ENCODE results near the gene STMP1. TPM values are rescaled to one million over a fixed set of nuclear protein-coding genes. Genes with fewer than 3 reads are reported as not detected.

STMP1 gene
- total and polyA plus RNA-seq, 2 experiments from 2014 or later: 23.0 to 78.4 TPM

DNA sequence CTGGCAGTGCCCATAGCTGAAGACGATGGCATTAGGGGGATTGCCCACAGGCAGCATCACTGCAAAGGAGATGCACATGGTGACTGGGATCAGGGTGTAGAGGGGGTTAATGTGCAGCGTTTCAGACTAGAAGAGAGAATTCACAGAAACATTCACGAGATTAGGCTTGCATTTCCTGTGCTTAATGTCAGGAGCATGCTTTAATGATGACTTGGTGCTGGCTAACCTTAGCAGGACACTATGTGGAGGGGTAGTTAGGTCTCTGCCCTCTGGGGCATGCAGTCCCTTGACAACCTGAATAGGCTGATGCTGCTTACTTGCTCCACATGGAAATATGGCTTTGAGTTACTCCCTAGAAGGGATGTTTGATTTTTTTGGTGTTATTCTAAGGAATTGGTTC is 21.8 kb downstream of the STMP1 start:
- Histone ChIP-seq H3K9me2 (ENCODE audit: insufficient read depth) (no peaks in the 10 kb centered on the region), H4K20me1 (replicated peaks; ENCODE audit: insufficient read depth) (no peaks in the 10 kb centered on the region; the same call in 1 of the 2 replicates), H3K4me1 (ENCODE audit: insufficient read depth) (peaks cover 3% of the 10 kb centered on the region; the same call in 1 of the 2 replicates), H3F3A (replicated peaks; ENCODE audit: low read depth) (no peaks in the 10 kb centered on the region), H3K36me3 (ENCODE audit: insufficient read depth) (no peaks in the 10 kb centered on the region), H2AFZ (no peak overlapping the region), H3K4me3 (no peak overlapping the region), H3K79me2 (replicated peaks; ENCODE audit: insufficient read depth) (no peaks in the 10 kb centered on the region), H3K27me3 (ENCODE audit: insufficient read depth) (no peaks in the 10 kb centered on the region), H3K4me2 (no peak overlapping the region), H3K27ac (ENCODE audit: low read depth) (no peak overlapping the region)
- TF ChIP-seq ETS1 (IDR thresholded peaks at IDR 0.05) (no peak), ZNF331 (CRISPR knock-in tag; IDR thresholded peaks at IDR 0.05; ENCODE audit: low read depth) (no peak), EZH2phosphoT487 (IDR thresholded peaks at IDR 0.05; ENCODE audit: unreplicated experiment) (no peak), EZH2 (IDR thresholded peaks at IDR 0.05; ENCODE audit: low read depth, unreplicated experiment) (no peak), JUNB (IDR thresholded peaks at IDR 0.05; ENCODE audit: unreplicated experiment) (no peak), ZNF114 (CRISPR knock-in tag; IDR thresholded peaks at IDR 0.05) (no peak), STAT1 (IDR thresholded peaks at IDR 0.05; ENCODE audit: unreplicated experiment) (no peak)
- TF ChIP-seq, protein P1, sequence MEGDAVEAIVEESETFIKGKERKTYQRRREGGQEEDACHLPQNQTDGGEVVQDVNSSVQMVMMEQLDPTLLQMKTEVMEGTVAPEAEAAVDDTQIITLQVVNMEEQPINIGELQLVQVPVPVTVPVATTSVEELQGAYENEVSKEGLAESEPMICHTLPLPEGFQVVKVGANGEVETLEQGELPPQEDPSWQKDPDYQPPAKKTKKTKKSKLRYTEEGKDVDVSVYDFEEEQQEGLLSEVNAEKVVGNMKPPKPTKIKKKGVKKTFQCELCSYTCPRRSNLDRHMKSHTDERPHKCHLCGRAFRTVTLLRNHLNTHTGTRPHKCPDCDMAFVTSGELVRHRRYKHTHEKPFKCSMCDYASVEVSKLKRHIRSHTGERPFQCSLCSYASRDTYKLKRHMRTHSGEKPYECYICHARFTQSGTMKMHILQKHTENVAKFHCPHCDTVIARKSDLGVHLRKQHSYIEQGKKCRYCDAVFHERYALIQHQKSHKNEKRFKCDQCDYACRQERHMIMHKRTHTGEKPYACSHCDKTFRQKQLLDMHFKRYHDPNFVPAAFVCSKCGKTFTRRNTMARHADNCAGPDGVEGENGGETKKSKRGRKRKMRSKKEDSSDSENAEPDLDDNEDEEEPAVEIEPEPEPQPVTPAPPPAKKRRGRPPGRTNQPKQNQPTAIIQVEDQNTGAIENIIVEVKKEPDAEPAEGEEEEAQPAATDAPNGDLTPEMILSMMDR (conservative IDR thresholded peaks at IDR 0.05; ENCODE audit: low read depth in 2 of 2): no peak
- TF ChIP-seq, protein P2, sequence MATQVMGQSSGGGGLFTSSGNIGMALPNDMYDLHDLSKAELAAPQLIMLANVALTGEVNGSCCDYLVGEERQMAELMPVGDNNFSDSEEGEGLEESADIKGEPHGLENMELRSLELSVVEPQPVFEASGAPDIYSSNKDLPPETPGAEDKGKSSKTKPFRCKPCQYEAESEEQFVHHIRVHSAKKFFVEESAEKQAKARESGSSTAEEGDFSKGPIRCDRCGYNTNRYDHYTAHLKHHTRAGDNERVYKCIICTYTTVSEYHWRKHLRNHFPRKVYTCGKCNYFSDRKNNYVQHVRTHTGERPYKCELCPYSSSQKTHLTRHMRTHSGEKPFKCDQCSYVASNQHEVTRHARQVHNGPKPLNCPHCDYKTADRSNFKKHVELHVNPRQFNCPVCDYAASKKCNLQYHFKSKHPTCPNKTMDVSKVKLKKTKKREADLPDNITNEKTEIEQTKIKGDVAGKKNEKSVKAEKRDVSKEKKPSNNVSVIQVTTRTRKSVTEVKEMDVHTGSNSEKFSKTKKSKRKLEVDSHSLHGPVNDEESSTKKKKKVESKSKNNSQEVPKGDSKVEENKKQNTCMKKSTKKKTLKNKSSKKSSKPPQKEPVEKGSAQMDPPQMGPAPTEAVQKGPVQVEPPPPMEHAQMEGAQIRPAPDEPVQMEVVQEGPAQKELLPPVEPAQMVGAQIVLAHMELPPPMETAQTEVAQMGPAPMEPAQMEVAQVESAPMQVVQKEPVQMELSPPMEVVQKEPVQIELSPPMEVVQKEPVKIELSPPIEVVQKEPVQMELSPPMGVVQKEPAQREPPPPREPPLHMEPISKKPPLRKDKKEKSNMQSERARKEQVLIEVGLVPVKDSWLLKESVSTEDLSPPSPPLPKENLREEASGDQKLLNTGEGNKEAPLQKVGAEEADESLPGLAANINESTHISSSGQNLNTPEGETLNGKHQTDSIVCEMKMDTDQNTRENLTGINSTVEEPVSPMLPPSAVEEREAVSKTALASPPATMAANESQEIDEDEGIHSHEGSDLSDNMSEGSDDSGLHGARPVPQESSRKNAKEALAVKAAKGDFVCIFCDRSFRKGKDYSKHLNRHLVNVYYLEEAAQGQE (IDR thresholded peaks at IDR 0.05; ENCODE audit: unreplicated experiment): no peak
- H3K27me3 Mint-ChIP-seq (ENCODE audit: insufficient read depth, low read depth, poor library complexity): peaks cover 6% of the 10 kb centered on the region
- peaks cover 2% of the 10 kb centered on the region; the same call in 1 of the 3 replicates for H3K36me3 Mint-ChIP-seq (ENCODE audit: low read depth)
- H3K4me3 Mint-ChIP-seq: no peak overlapping the region
- DNase-seq (ENCODE audit: low spot score) (no peak), ATAC-seq (no peak)
- no peaks in the 10 kb centered on the region for H3K9me3 Mint-ChIP-seq
- no peak overlapping the region for H3K27ac Mint-ChIP-seq
- H3K4me1 Mint-ChIP-seq: peaks cover 8% of the 10 kb centered on the region; the same call in 2 of the 3 replicates

- H3K4me3 Mint-ChIP-seq: no peak overlapping the region
- peaks cover 3% of the 10 kb centered on the region; the same call in 1 of the 2 replicates for H4K20me1 ChIP-seq (replicated peaks; ENCODE audit: insufficient read depth)
- H2AFZ ChIP-seq: no peak overlapping the region
- peaks cover 5% of the 10 kb centered on the region; the same call in 1 of the 3 replicates for H3K36me3 Mint-ChIP-seq (ENCODE audit: low read depth)
- no peaks in the 10 kb centered on the region for H3K27me3 ChIP-seq (ENCODE audit: insufficient read depth)
- H3K36me3 ChIP-seq (ENCODE audit: insufficient read depth): no peaks in the 10 kb centered on the region
- H3K4me1 ChIP-seq (ENCODE audit: insufficient read depth): peaks cover 3% of the 10 kb centered on the region; the same call in 1 of the 2 replicates
- H3K27ac ChIP-seq (ENCODE audit: low read depth): no peak overlapping the region
- no peak overlapping the region for H3K4me2 ChIP-seq
- no peak for ATAC-seq
- H3F3A ChIP-seq (replicated peaks; ENCODE audit: low read depth): no peaks in the 10 kb centered on the region
- no peaks in the 10 kb centered on the region for H3K9me2 ChIP-seq (ENCODE audit: insufficient read depth)
- DNase-seq (ENCODE audit: low spot score): no peak
- H3K27me3 Mint-ChIP-seq (ENCODE audit: insufficient read depth, low read depth, poor library complexity): peaks cover 6% of the 10 kb centered on the region
- no peaks in the 10 kb centered on the region for H3K79me2 ChIP-seq (replicated peaks; ENCODE audit: insufficient read depth)
- peaks cover 8% of the 10 kb centered on the region; the same call in 2 of the 3 replicates for H3K4me1 Mint-ChIP-seq
- no peak overlapping the region for H3K27ac Mint-ChIP-seq
- H3K9me3 Mint-ChIP-seq: no peaks in the 10 kb centered on the region
- H3K4me3 ChIP-seq: no peak overlapping the region
- TF ChIP-seq POLR2AphosphoS5 (IDR thresholded peaks at IDR 0.05; ENCODE audit: low read depth): no peak
- no peak for TF ChIP-seq ETS1 (IDR thresholded peaks at IDR 0.05)
- no peak for TF ChIP-seq CREB1 (CRISPR knock-in tag; IDR thresholded peaks at IDR 0.05; ENCODE audit: low read depth)
Measured at GRCh38 chr7:135684699-135685098, 22.4 kb downstream of the STMP1 start.
